Lung (tissue), 12 donors: ENCODE results near the gene MTUS2. TPM values are rescaled to one million over a fixed set of nuclear protein-coding genes. Genes with fewer than 3 reads are reported as not detected.

Experiments
- ATAC-seq: fragments of 200-7000 bp; cut with Tn5 transposase; one replicate; pipeline ENCODE4 v1.9.1; 2020; ENCODE audit warnings: moderate number of reproducible peaks; ENCODE audit not compliant: insufficient read depth, low FRiP score
- DNase-seq, 3 donors: peaks; one replicate each; pipeline ENCODE4 v3.0.0-alpha.2; 2013 to 2017
- H3K27ac ChIP-seq, 2 donors: one replicate each; pipeline ENCODE4 v1.5.1; 2013; ENCODE audit warnings: mild to moderate bottlenecking in 2 of 2, moderate library complexity in 2 of 2, control low read depth in 1 of 2, inconsistent platforms in 1 of 2, low read depth in 1 of 2, low read length in 1 of 2
- H3K27me3 ChIP-seq, 3 donors: one replicate each; pipeline ENCODE4 v1.5.1; 2013; ENCODE audit warnings: low read length in 2 of 3; ENCODE audit not compliant: control insufficient read depth in 3 of 3, insufficient read depth in 3 of 3
- H3K36me3 ChIP-seq, 4 donors: one replicate each; pipeline ENCODE4 v1.5.1; 2013; ENCODE audit warnings: low read length in 4 of 4, mild to moderate bottlenecking in 1 of 4, moderate library complexity in 1 of 4; ENCODE audit not compliant: control insufficient read depth in 4 of 4, insufficient read depth in 4 of 4
- H3K4me1 ChIP-seq, 5 donors: one replicate each; pipeline ENCODE4 v1.5.1; 2013; ENCODE audit warnings: low read length in 5 of 5, mild to moderate bottlenecking in 2 of 5, moderate library complexity in 1 of 5; ENCODE audit not compliant: control insufficient read depth in 5 of 5, insufficient read depth in 5 of 5
- H3K4me3 ChIP-seq: one replicate; pipeline ENCODE4 v1.5.1; 2013; ENCODE audit warnings: mild to moderate bottlenecking, control low read depth, moderate library complexity
- H3K9ac ChIP-seq, 2 donors: one replicate each; pipeline ENCODE4 v1.5.1; 2013; ENCODE audit warnings: low read length in 2 of 2, control low read depth in 1 of 2; ENCODE audit not compliant: insufficient read depth in 1 of 2
- H3K9me3 ChIP-seq, 4 donors: one replicate each; pipeline ENCODE4 v1.5.1; 2013; ENCODE audit warnings: low read length in 3 of 4, mild to moderate bottlenecking in 1 of 4, moderate library complexity in 1 of 4; ENCODE audit not compliant: control insufficient read depth in 4 of 4, insufficient read depth in 3 of 4
- WGBS, 2 donors: extraction: QIAGEN DNeasy Blood & Tissue Kit; methylation state at CpG; one replicate each; pipeline ENCODE4 v1.1.7; 2013; 5-methylcytosine and 5-hydroxymethylcytosine counted together
- polyA plus RNA-seq, 2 donors: library from polyadenylated mRNA; stranded (reverse); fragments of 200-250 nt; gene quantifications; one replicate each; pipeline ENCODE4 v1.2.1, GENCODE V29; 2013
- total RNA-seq, 2 donors: library from RNA; depleted of rRNA in 1 of 2; stranded (reverse); fragments of >200 nt in 1 of 2; gene quantifications; one replicate each; pipeline ENCODE4 v1.2.1, GENCODE V29; 2014 to 2021
- TF ChIP-seq, protein P1 (sequence below): IDR thresholded peaks from 2 replicates; pipeline ENCODE4 v1.5.1; 2012; ENCODE audit warnings: mild to moderate bottlenecking; ENCODE audit errors: control extremely low read depth, extremely low read depth
- donor health status: control.
- donor health status: control.
- donor health status: Bipolar disorder and iron deficiency.
- donor health status: healthy.
- donor health status: DM: yes; HTN: yes; CAD: no.

The MTUS2 gene
- total and polyA plus RNA-seq, 4 donors: 0.03 to 0.54 (median 0.08) TPM

DNA sequence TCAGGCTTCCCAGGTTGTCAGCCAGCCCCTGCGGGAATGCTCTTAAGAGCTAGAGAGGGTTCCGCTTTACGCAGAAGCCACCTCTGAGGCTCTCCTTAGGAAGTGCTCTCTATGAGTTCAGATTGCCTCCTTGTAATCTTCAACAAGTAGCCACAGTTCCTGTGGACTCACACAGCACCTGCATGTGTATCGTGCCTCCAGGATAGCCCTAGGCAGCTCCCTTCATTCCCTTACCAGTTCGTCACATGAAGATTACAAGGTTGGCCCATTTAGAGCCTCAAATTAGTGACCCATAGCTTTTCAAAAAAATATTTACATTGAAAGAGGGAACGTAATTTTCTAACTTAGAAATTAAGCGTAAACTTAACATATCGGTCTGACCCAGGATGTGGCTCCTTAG is 284.3 kb downstream of the MTUS2 start:
- 70 to 86% methylated on average over 8 of the region's 8 CpGs for WGBS, 2 donors

DNA sequence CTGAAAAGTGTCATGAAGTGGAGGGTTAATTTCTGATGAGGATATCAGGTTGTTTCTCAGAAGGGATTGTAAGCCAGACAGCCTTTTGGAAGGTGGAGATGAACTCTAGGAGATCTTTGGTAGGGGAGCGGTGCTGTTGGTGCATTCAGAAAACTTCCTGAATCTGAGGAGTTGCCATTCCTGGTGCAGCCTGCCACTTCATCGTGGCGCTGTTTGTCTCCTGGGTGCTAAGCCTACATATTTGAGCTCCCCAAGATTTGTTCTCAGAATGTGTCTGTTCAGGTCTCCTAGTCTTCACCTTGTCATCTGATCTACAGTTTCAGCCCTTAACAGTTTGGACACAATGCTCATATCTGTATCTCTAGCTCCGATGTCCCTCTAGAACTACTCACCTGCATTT is 285.6 kb downstream of the MTUS2 start:
- H3K9ac ChIP-seq: no peak overlapping the region
- H3K4me3 ChIP-seq: no peak overlapping the region
- no peak for ATAC-seq
- no peak for DNase-seq
- no peak overlapping the region for H3K27ac ChIP-seq
- H3K27me3 ChIP-seq: no peaks in the 10 kb centered on the region
- peaks cover 0 to 10% (median 0%) of the 10 kb centered on the region in 5 donors for H3K4me1 ChIP-seq
- WGBS, 2 donors: 70 to 73% methylated on average over 4 of the region's 4 CpGs
- H3K9me3 ChIP-seq: no peaks in the 10 kb centered on the region
- H3K36me3 ChIP-seq: no peaks in the 10 kb centered on the region
- TF ChIP-seq, protein P1, sequence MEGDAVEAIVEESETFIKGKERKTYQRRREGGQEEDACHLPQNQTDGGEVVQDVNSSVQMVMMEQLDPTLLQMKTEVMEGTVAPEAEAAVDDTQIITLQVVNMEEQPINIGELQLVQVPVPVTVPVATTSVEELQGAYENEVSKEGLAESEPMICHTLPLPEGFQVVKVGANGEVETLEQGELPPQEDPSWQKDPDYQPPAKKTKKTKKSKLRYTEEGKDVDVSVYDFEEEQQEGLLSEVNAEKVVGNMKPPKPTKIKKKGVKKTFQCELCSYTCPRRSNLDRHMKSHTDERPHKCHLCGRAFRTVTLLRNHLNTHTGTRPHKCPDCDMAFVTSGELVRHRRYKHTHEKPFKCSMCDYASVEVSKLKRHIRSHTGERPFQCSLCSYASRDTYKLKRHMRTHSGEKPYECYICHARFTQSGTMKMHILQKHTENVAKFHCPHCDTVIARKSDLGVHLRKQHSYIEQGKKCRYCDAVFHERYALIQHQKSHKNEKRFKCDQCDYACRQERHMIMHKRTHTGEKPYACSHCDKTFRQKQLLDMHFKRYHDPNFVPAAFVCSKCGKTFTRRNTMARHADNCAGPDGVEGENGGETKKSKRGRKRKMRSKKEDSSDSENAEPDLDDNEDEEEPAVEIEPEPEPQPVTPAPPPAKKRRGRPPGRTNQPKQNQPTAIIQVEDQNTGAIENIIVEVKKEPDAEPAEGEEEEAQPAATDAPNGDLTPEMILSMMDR: no peak

More for the DNA sequence above, 284.3 kb downstream of the MTUS2 start:
- ATAC-seq (no peak), DNase-seq (peak in 1 of 3 donors; percentile 9)
- TF ChIP-seq, protein P1: no peak
- no peaks in the 10 kb centered on the region for H3K9me3 ChIP-seq
- H3K27me3 ChIP-seq: no peaks in the 10 kb centered on the region
- H3K27ac ChIP-seq: no peak overlapping the region
- H3K4me3 ChIP-seq: no peak overlapping the region
- H3K9ac ChIP-seq: no peak overlapping the region
- no peaks in the 10 kb centered on the region for H3K36me3 ChIP-seq
- peaks cover 0 to 6% (median 3%) of the 10 kb centered on the region in 5 donors for H3K4me1 ChIP-seq

DNA sequence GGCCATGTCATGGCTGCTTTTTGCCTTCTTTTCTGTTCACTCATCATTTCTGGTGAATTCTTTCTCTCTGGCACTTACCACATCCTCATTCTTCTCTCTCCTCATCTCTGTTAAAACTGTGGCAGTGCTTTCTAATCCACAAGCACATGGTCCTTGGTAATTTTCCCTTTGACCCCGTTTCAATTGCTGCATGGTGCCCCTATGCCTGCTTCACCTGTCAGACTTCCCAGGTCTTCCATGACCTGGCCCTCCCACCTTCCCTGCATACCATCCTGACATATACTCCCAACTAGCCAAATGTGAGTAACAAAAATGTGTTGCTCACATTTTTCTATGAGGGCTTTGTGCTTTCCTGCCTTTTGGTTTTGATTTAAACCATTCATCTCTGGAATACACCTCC is 286.5 kb downstream of the MTUS2 start:
- Histone ChIP-seq H3K4me1 (peaks cover 0 to 14% (median 0%) of the 10 kb centered on the region in 5 donors), H3K4me3 (no peak overlapping the region), H3K9me3 (no peaks in the 10 kb centered on the region), H3K27me3 (no peaks in the 10 kb centered on the region), H3K9ac (no peak overlapping the region), H3K36me3 (no peaks in the 10 kb centered on the region), H3K27ac (no peak overlapping the region)
- ATAC-seq: no peak
- 53 to 66% methylated on average over 1 of the region's 1 CpG for WGBS, 2 donors
- TF ChIP-seq, protein P1: no peak
- no peak for DNase-seq
